LNCaP clone FGC (cell line): Measurements from ENCODE around the gene OR5D16.

ENCODE experiments used
- DNase-seq: peaks from one replicate; pipeline ENCODE4 v3.0.0-alpha.2; 2011; ENCODE audit warnings: low read depth
- H3K4me3 ChIP-seq: 2 replicates; pipeline ENCODE4 v1.5.1; 2011; ENCODE audit warnings: mild to moderate bottlenecking, low read depth, low read length, control low read depth
- CTCF ChIP-seq: IDR thresholded peaks from 2 replicates; pipeline ENCODE4 v1.5.1; 2012; ENCODE audit warnings: mild to moderate bottlenecking; ENCODE audit not compliant: control insufficient read depth, insufficient read depth; ENCODE audit errors: extremely low read depth

OR5D16 gene

GRCh38 chr11:55838452-55838851 lies at the start of gene OR5D16:
TSS of gene OR5D16 (plus strand) at chr11:55838752. CDS start at chr11:55838752, 0 bp downstream.
- no peak for TF ChIP-seq CTCF
- no peak for DNase-seq
- no peak within 1 kb of the TSS for H3K4me3 ChIP-seq

- H3K4me3 ChIP-seq, result no peak overlapping the region
- DNase-seq, result no peak
- no peak for TF ChIP-seq CTCF
These were observed 46.9 kb upstream of the OR5D16 start for GRCh38 chr11:55791606-55792005.

GRCh38 chr11:55793321-55793720 lies 45.2 kb upstream of the OR5D16 start:
- no peak for TF ChIP-seq CTCF
- H3K4me3 ChIP-seq, result no peak overlapping the region
- DNase-seq, result no peak

GRCh38 chr11:55795256-55795655 lies 43.3 kb upstream of the OR5D16 start, which contains the start of gene OR5D14:
TSS of gene OR5D14 (plus strand) at chr11:55795556. CDS start at chr11:55795556, 0 bp downstream.
- H3K4me3 ChIP-seq, result no peak within 1 kb of the TSS
- TF ChIP-seq CTCF, result no peak
- DNase-seq, result no peak

GRCh38 chr11:55806248-55806647 lies 32.3 kb upstream of the OR5D16 start:
- no peak for DNase-seq
- TF ChIP-seq CTCF, result no peak
- no peak overlapping the region for H3K4me3 ChIP-seq

- no peak for DNase-seq
- H3K4me3 ChIP-seq, result no peak within 1 kb of the TSS
- no peak for TF ChIP-seq CTCF
These were observed 27.5 kb upstream of the OR5D16 start, which contains the start of gene OR5L1 for GRCh38 chr11:55811067-55811466. TSS of gene OR5L1 (plus strand) at chr11:55811367. CDS start at chr11:55811467, 100 bp downstream.

GRCh38 chr11:55819330-55819729 lies 19.2 kb upstream of the OR5D16 start, which contains the start of gene OR5D18:
TSS of gene OR5D18 (plus strand) at chr11:55819630. CDS start at chr11:55819630, 0 bp downstream.
- TF ChIP-seq CTCF, result no peak
- no peak within 1 kb of the TSS for H3K4me3 ChIP-seq

More at GRCh38 chr11:55819330-55819729, 19.2 kb upstream of the OR5D16 start, which contains the start of gene OR5D18:
- no peak for DNase-seq
